ENCODE measurements around the gene VWA7.

GRCh38 chr6:31761343-31761742 lies 15.8 kb downstream of the VWA7 start:
- TF ChIP-seq EZH2 (IDR thresholded peaks at IDR 0.05; ENCODE audit: borderline replicate concordance, low read length): no peak
- TF ChIP-seq CTCF (IDR thresholded peaks at IDR 0.05; ENCODE audit: low read length): no peak

Measured in OCI-LY1 (cell line).